CD14-positive monocyte (primary cell): ENCODE results near the gene VSTM2B. TPM values are rescaled to one million over a fixed set of nuclear protein-coding genes. Genes with fewer than 3 reads are reported as not detected.

ENCODE experiments used
- DNase-seq, 3 donors: peaks; one replicate each; pipeline ENCODE4 v3.0.0-alpha.2; 2011 to 2022
- H2AFZ ChIP-seq: 2 replicates; pipeline ENCODE4 v1.6.0; 2012; ENCODE audit warnings: mild to moderate bottlenecking, low read depth, low read length, inconsistent platforms; ENCODE audit not compliant: insufficient read depth, poor library complexity, severe bottlenecking
- H3K27ac ChIP-seq, 2 donors: 1 replicate in 1 of 2; 2 replicates in 1 of 2; pipeline ENCODE4 v1.5.1; 2012 to 2013; ENCODE audit warnings: low read length in 2 of 2, control low read depth in 1 of 2, inconsistent platforms in 1 of 2, low read depth in 1 of 2, mild to moderate bottlenecking in 1 of 2
- H3K27me3 ChIP-seq, 2 donors: one replicate each; pipeline versions ENCODE4 v1.6.0 to v1.6.1; 2011 to 2013; ENCODE audit warnings: low read length in 2 of 2; ENCODE audit not compliant: control insufficient read depth in 2 of 2, insufficient read depth in 2 of 2
- H3K36me3 ChIP-seq, 2 donors: replicated peaks in 1 of 2; 1 replicate in 1 of 2; 2 replicates in 1 of 2; pipeline versions ENCODE4 v1.5.1 to v1.6.1; 2012 to 2013; ENCODE audit warnings: low read length in 2 of 2, control low read depth in 1 of 2, inconsistent platforms in 1 of 2, mild to moderate bottlenecking in 1 of 2; ENCODE audit not compliant: insufficient read depth in 2 of 2, control insufficient read depth in 1 of 2
- H3K4me1 ChIP-seq, 2 donors: 1 replicate in 1 of 2; 2 replicates in 1 of 2; pipeline versions ENCODE4 v1.5.1 to v1.6.1; 2012 to 2013; ENCODE audit warnings: low read length in 2 of 2, control low read depth in 1 of 2, inconsistent platforms in 1 of 2, mild to moderate bottlenecking in 1 of 2, moderate library complexity in 1 of 2; ENCODE audit not compliant: insufficient read depth in 2 of 2, control insufficient read depth in 1 of 2
- H3K4me2 ChIP-seq: replicated peaks from 2 replicates; pipeline ENCODE3; 2012; ENCODE audit warnings: low read length, moderate library complexity, mild to moderate bottlenecking; ENCODE audit not compliant: poor library complexity, severe bottlenecking; ENCODE audit errors: extremely low read depth
- H3K4me3 ChIP-seq, 3 experiments: fragments of 200-600 bp in 1 of 3; sonication (generic) in 1 of 3; replicated peaks in 1 of 3; 1 replicate in 2 of 3; 2 replicates in 1 of 3; pipeline ENCODE4 v1.5.1; 2011 to 2013; ENCODE audit warnings: low read length in 3 of 3, mild to moderate bottlenecking in 3 of 3, control low read depth in 2 of 3, low read depth in 2 of 3, inconsistent platforms in 1 of 3, moderate library complexity in 1 of 3
- H3K79me2 ChIP-seq: 2 replicates; pipeline ENCODE4 v1.6.0; 2012; ENCODE audit warnings: mild to moderate bottlenecking, control low read depth, inconsistent platforms, low read length, moderate library complexity; ENCODE audit not compliant: insufficient read depth
- H3K9ac ChIP-seq: 2 replicates; pipeline ENCODE4 v1.6.0; 2017; ENCODE audit warnings: low read length, mild to moderate bottlenecking; ENCODE audit not compliant: insufficient read depth, poor library complexity, severe bottlenecking
- H3K9me3 ChIP-seq, 2 donors: replicated peaks in 1 of 2; 1 replicate in 1 of 2; 2 replicates in 1 of 2; pipeline versions ENCODE4 v1.5.1 to v1.6.1; 2012 to 2013; ENCODE audit warnings: low read length in 2 of 2, control low read depth in 1 of 2; ENCODE audit not compliant: control insufficient read depth in 1 of 2, insufficient read depth in 1 of 2
- H4K20me1 ChIP-seq: 2 replicates; pipeline ENCODE4 v1.6.0; 2012; ENCODE audit warnings: mild to moderate bottlenecking, low read length, control low read depth, moderate library complexity; ENCODE audit not compliant: insufficient read depth
- H3K27ac Mint-ChIP-seq, 7 donors: one replicate each; pipeline ENCODE4 v1.8.0; 2020; ENCODE audit warnings: mild to moderate bottlenecking in 7 of 7, mixed read lengths in 7 of 7, moderate library complexity in 6 of 7, inconsistent platforms in 2 of 7
- H3K27me3 Mint-ChIP-seq, 3 donors: one replicate each; pipeline ENCODE4 v1.8.0; 2021 to 2022; ENCODE audit warnings: low read depth in 3 of 3, mild to moderate bottlenecking in 3 of 3, mixed read lengths in 3 of 3, moderate library complexity in 3 of 3, inconsistent platforms in 1 of 3
- H3K36me3 Mint-ChIP-seq, 2 donors: one replicate each; pipeline ENCODE4 v1.8.0; 2020; ENCODE audit warnings: mixed read lengths in 2 of 2, inconsistent platforms in 1 of 2, mild to moderate bottlenecking in 1 of 2
- H3K4me1 Mint-ChIP-seq: one replicate; pipeline ENCODE4 v1.8.0; 2020; ENCODE audit warnings: mild to moderate bottlenecking, mixed read lengths
- H3K4me3 Mint-ChIP-seq, 2 donors: one replicate each; pipeline ENCODE4 v1.8.0; 2020; ENCODE audit warnings: mild to moderate bottlenecking in 2 of 2, mixed read lengths in 2 of 2, moderate library complexity in 1 of 2
- H3K9me3 Mint-ChIP-seq, 7 donors: one replicate each; pipeline ENCODE4 v1.8.0; 2020 to 2022; ENCODE audit warnings: mixed read lengths in 7 of 7, mild to moderate bottlenecking in 6 of 7, moderate library complexity in 6 of 7, inconsistent platforms in 2 of 7
- WGBS: methylation state at CpG from one replicate; pipeline ENCODE4 v1.1.5; 2013; ENCODE audit warnings: missing lambda C conversion rate; ENCODE audit not compliant: insufficient coverage; 5-methylcytosine and 5-hydroxymethylcytosine counted together
- intact Hi-C, 2 donors: fragments of 100-400 bp; cut with micrococcal nuclease; formaldehyde crosslinking; loops; one replicate each; pipeline versions ENCODE4 v1.15.0 to v1.15.1; 2023
- polyA plus RNA-seq, 3 donors: library from polyadenylated mRNA; depleted of rRNA in 1 of 3; unstranded in 2 of 3; stranded (reverse) in 1 of 3; fragments of 300-500 nt in 2 of 3; fragments of >200 nt in 1 of 3; fragmentation: Illumina TruSeq in 2 of 3; gene quantifications; 1 replicate in 2 of 3; 2 replicates in 1 of 3; pipeline ENCODE4 v1.2.3, GENCODE V29; 2012 to 2021
- TF ChIP-seq, protein P1 (sequence below): fragments of 200-600 bp; IDR thresholded peaks from one replicate; pipeline ENCODE4 v1.8.0; 2022; ENCODE audit warnings: antibody characterized with exemption, mild to moderate bottlenecking

VSTM2B gene
- polyA plus RNA-seq, 3 donors = not detected

GRCh38 chr19:29499261-29499920 is 26.4 kb upstream of the VSTM2B start:
- WGBS = 86% methylated on average over 12 of the region's 14 CpGs
- Histone ChIP-seq H3K79me2 (no peaks in the 10 kb centered on the region), H3K4me2 (no peak overlapping the region), H3K27ac (no peak overlapping the region), H3K9me3 (peaks cover 0 to 6% of the 10 kb centered on the region in 2 donors), H3K4me3 (no peak overlapping the region), H3K4me1 (no peaks in the 10 kb centered on the region), H3K9ac (no peak overlapping the region), H4K20me1 (no peaks in the 10 kb centered on the region), H3K27me3 (no peaks in the 10 kb centered on the region), H2AFZ (no peak overlapping the region), H3K36me3 (no peaks in the 10 kb centered on the region)
- Mint-ChIP-seq H3K36me3 (no peaks in the 10 kb centered on the region), H3K9me3 (peaks cover 0 to 5% (median 3%) of the 10 kb centered on the region in 7 donors), H3K4me1 (no peaks in the 10 kb centered on the region), H3K27me3 (peaks cover 0 to 10% (median 5%) of the 10 kb centered on the region in 3 donors), H3K27ac (no peak overlapping the region), H3K4me3 (no peak overlapping the region)
- no peak for DNase-seq
- TF ChIP-seq, protein P1, sequence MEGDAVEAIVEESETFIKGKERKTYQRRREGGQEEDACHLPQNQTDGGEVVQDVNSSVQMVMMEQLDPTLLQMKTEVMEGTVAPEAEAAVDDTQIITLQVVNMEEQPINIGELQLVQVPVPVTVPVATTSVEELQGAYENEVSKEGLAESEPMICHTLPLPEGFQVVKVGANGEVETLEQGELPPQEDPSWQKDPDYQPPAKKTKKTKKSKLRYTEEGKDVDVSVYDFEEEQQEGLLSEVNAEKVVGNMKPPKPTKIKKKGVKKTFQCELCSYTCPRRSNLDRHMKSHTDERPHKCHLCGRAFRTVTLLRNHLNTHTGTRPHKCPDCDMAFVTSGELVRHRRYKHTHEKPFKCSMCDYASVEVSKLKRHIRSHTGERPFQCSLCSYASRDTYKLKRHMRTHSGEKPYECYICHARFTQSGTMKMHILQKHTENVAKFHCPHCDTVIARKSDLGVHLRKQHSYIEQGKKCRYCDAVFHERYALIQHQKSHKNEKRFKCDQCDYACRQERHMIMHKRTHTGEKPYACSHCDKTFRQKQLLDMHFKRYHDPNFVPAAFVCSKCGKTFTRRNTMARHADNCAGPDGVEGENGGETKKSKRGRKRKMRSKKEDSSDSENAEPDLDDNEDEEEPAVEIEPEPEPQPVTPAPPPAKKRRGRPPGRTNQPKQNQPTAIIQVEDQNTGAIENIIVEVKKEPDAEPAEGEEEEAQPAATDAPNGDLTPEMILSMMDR = no peak
- intact Hi-C loops = no loop called here

DNA sequence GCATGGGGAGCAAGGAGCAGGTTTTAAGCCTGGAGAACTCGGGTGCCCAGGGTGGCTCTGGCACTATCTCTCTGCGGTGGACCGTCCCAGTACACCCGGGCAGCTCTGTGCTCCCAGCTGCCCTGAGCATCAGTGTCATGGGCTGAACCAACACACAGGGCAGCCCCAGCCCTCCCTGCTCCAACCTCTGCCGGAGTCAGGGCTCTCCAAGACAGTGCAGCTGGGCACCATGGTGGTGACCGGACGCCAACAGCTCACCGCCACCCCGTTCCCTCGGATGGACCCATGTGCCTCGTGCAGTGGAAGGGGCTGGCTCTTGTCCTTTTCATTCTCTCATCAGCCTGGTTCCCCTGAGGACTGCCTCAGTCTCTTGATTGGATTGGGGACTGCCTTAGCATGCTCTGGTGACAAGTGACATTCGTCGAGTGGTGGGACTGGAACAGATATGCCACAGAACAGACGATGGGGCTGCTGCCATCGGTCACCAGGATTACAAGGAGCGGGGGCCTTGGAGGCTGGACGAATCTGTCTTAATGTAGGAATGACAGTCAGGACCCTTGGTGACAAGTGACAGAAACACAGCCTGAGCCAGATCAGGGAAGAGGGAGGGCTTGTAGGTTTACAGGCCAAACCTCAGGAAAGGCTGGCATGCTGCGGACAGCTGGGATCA is 25.7 kb upstream of the VSTM2B start:
- H3K4me3 ChIP-seq = no peak overlapping the region
- no peak overlapping the region for H3K27ac ChIP-seq
- Mint-ChIP-seq H3K4me1 (no peaks in the 10 kb centered on the region), H3K9me3 (peaks cover 0 to 5% (median 0%) of the 10 kb centered on the region in 7 donors), H3K27ac (no peak overlapping the region), H3K4me3 (no peak overlapping the region), H3K27me3 (peaks cover 0 to 10% (median 5%) of the 10 kb centered on the region in 3 donors), H3K36me3 (no peaks in the 10 kb centered on the region)
- intact Hi-C loops = no loop called here
- H2AFZ ChIP-seq = no peak overlapping the region
- 87% methylated on average over 17 of the region's 18 CpGs for WGBS
- H3K4me1 ChIP-seq = no peaks in the 10 kb centered on the region
- TF ChIP-seq, protein P1 = no peak
- no peaks in the 10 kb centered on the region for H3K79me2 ChIP-seq
- no peaks in the 10 kb centered on the region for H3K36me3 ChIP-seq
- no peaks in the 10 kb centered on the region for H3K27me3 ChIP-seq
- peaks cover 0 to 2% of the 10 kb centered on the region in 2 donors for H3K9me3 ChIP-seq
- no peak overlapping the region for H3K4me2 ChIP-seq
- no peaks in the 10 kb centered on the region for H4K20me1 ChIP-seq
- no peak for DNase-seq
- no peak overlapping the region for H3K9ac ChIP-seq
